ENCODE measurements around the gene GNAQ. TPM values are rescaled to one million over a fixed set of nuclear protein-coding genes. Genes with fewer than 3 reads are reported as not detected.

Gene GNAQ
- total and polyA plus RNA-seq, 2 of the 13 experiments (the other 11 are each of a cell fraction or from before 2014, with no cell fraction given) = 16.5 to 17.7 TPM

DNA sequence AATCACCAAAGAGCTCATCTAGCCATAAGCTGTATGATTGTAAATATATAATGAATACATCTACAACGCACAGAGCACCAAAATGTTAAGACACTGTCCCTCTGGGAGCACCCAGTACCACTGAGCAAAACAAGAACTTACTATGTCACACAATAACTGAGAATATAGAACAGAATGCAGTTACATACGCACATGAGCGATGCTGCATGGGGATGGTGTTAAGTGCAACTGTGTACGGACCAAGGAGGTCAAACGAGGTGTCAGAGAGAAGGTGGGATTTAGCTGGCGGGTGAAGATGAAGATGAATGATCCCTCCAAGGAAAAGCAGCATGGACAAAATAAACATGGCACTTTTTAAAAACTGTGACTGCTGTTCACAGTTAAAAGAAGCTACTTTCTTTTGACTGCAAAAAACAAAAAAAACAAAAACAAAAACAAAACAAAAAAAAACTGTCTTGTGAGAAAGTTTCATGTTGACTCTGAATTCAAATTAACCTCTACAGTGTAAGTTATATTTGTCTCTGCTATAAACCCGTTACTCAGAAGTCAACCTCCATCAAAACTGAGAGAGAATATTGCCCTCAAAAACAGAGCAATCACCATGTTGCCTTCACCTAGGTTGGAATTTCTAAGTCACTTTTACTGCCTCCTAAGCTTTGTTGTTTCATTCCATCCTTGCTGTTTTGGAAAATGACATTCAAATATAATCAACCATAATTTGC is 213.9 kb downstream of the GNAQ start:
- Histone ChIP-seq H3K4me2 (ENCODE audit: low read depth, low read length) (no peak overlapping the region), H3K4me3 (replicated peaks in 1 of 3; ENCODE audit: insufficient read depth in 1 of 3, low read depth in 2 of 3, low read length in 3 of 3) (no peak overlapping the region), H3K27me3 (ENCODE audit: control insufficient read depth in 1 of 2, insufficient read depth in 2 of 2, low read length in 2 of 2) (no peaks in the 10 kb centered on the region), H3K9me3 (ENCODE audit: low read length) (no peaks in the 10 kb centered on the region), H3K79me2 (ENCODE audit: insufficient read depth, low read length) (no peaks in the 10 kb centered on the region), H4K20me1 (ENCODE audit: insufficient read depth, low read length) (no peaks in the 10 kb centered on the region), H3K4me1 (ENCODE audit: insufficient read depth, low read length) (peaks cover 11% of the 10 kb centered on the region), H3K27ac (ENCODE audit: extremely low read length, insufficient read depth, low read length) (no peak overlapping the region), H3K36me3 (replicated peaks in 1 of 2; ENCODE audit: control insufficient read depth in 1 of 2, insufficient read depth in 2 of 2, low read length in 2 of 2) (no peaks in the 10 kb centered on the region; a peak in 1 of 5 replicates), H3K9ac (ENCODE audit: insufficient read depth, low read depth, low read length) (no peak overlapping the region), H2AFZ (ENCODE audit: low read length) (no peak overlapping the region)
- in situ Hi-C loops (cut with HindIII; ENCODE audit: extremely low pct_ligation_motif_present, low pct_unique_long_range_greater_than_20kb) (no loop called here), intact Hi-C loops (cut with micrococcal nuclease; ENCODE audit: unreplicated experiment) (no loop called here)
- POLR2A ChIA-PET = interaction anchor here (1.5 kb wide), 1 partner anchor 9 kb away, joined by 5 read pairs; no protein-coding TSS in a partner anchor
- BruUV-seq (replicated peaks) = no TSS peak
- CTCF ChIA-PET (ENCODE audit: low intra/inter-chr PET ratio, low total read pairs) = no interaction called here
- ATAC-seq (no peak), DNase-seq (ENCODE audit: low spot score) (no peak), FAIRE-seq (no peak)
- WGBS (ENCODE audit: low lambda C conversion rate) = over 99% methylated on average over 7 of the region's 7 CpGs
- no peak for TF ChIP-seq ZFP90 (CRISPR knock-in tag; IDR thresholded peaks at IDR 0.05; ENCODE audit: borderline replicate concordance)
- TF ChIP-seq ZNF749 (CRISPR knock-in tag; IDR thresholded peaks at IDR 0.05; ENCODE audit: borderline replicate concordance) = no peak
- TF ChIP-seq REL (CRISPR knock-in tag; conservative IDR thresholded peaks at IDR 0.05) = no peak
- no peak for TF ChIP-seq TFDP1 (CRISPR knock-in tag; IDR thresholded peaks at IDR 0.05; ENCODE audit: borderline replicate concordance)
- no peak for TF ChIP-seq EZH2 (conservative IDR thresholded peaks at IDR 0.05; ENCODE audit: low read depth, low read length)
- no peak for TF ChIP-seq ZFP91 (CRISPR knock-in tag; IDR thresholded peaks at IDR 0.05; ENCODE audit: borderline replicate concordance)
- no peak for TF ChIP-seq TCF7L2 (IDR thresholded peaks at IDR 0.05; ENCODE audit: low read depth, low read length)
- no peak for TF ChIP-seq ZNF318 (CRISPR knock-in tag; IDR thresholded peaks at IDR 0.05)
- no peak for TF ChIP-seq BHLHE40 (IDR thresholded peaks at IDR 0.05; ENCODE audit: low read length)
- TF ChIP-seq MNT (IDR thresholded peaks at IDR 0.05) = no peak
- no peak for TF ChIP-seq RFX1 (IDR thresholded peaks at IDR 0.05)
- no peak for TF ChIP-seq ARNT (IDR thresholded peaks at IDR 0.05)

All from HepG2 (cell line).